IMR-90 (cell line): ENCODE results near the gene CTBP1. TPM values are rescaled to one million over a fixed set of nuclear protein-coding genes. Genes with fewer than 3 reads are reported as not detected.

Source experiments
- ATAC-seq: fragments of 200-7000 bp; cut with Tn5 transposase; 2 replicates; pipeline ENCODE4 v1.9.1; 2020; ENCODE audit warnings: low read depth, mild to moderate bottlenecking, moderate library complexity
- BruUV-seq: library from RNA; stranded (reverse); fragments of 400-500 nt; replicated peaks from 2 replicates; lab custom pipeline; 2021; lab: Mats Ljungman, UMichigan
- CTCF ChIA-PET: fragments of 300-600 bp; formaldehyde crosslinking; extraction: SDS; loops from one replicate; lab custom pipeline; 2021; ENCODE audit warnings: antibody characterized with exemption; lab: Yijun Ruan, JAX
- POLR2A ChIA-PET: fragments of 300-600 bp; sonication (Branson Sonifier 250); formaldehyde crosslinking; loops from one replicate; lab custom pipeline; 2022; ENCODE audit warnings: antibody characterized with exemption; ENCODE audit not compliant: unreplicated experiment; lab: Charles Lee
- DNase-seq: peaks from one replicate; pipeline ENCODE4 v3.0.0; 2013
- H2AFZ ChIP-seq: replicated peaks from 2 replicates; pipeline ENCODE3; 2013; ENCODE audit warnings: low read length, mild to moderate bottlenecking; ENCODE audit not compliant: poor library complexity
- H2AK5ac ChIP-seq: 2 replicates; pipeline ENCODE4 v1.6.1; 2013; ENCODE audit warnings: low read depth, low read length, inconsistent platforms
- H2AK9ac ChIP-seq: replicated peaks from 2 replicates; pipeline ENCODE3; 2013; ENCODE audit warnings: mild to moderate bottlenecking, low read depth, low read length, moderate library complexity; ENCODE audit not compliant: poor library complexity
- H2BK120ac ChIP-seq: 2 replicates; pipeline ENCODE4 v1.6.1; 2013; ENCODE audit warnings: low read depth, low read length, inconsistent platforms
- H2BK15ac ChIP-seq: 3 replicates; pipeline ENCODE4 v1.6.1; 2013; ENCODE audit warnings: low read depth, low read length, inconsistent platforms
- H2BK20ac ChIP-seq: 2 replicates; pipeline ENCODE4 v1.6.1; 2013; ENCODE audit warnings: low read depth, mild to moderate bottlenecking, inconsistent platforms, low read length, moderate library complexity
- H2BK5ac ChIP-seq: 2 replicates; pipeline ENCODE4 v1.6.1; 2013; ENCODE audit warnings: mild to moderate bottlenecking, low read depth, low read length, inconsistent platforms; ENCODE audit not compliant: poor library complexity, severe bottlenecking
- H3K14ac ChIP-seq: replicated peaks from 2 replicates; pipeline ENCODE4 v1.6.1; 2013; ENCODE audit warnings: low read depth, low read length, inconsistent platforms
- H3K18ac ChIP-seq: 2 replicates; pipeline ENCODE4 v1.6.1; 2013; ENCODE audit warnings: low read depth, low read length, control low read depth
- H3K23ac ChIP-seq: 2 replicates; pipeline ENCODE4 v1.6.1; 2013; ENCODE audit warnings: low read depth, low read length, inconsistent platforms
- H3K27ac ChIP-seq: 2 replicates; pipeline ENCODE4 v1.5.1; 2013; ENCODE audit warnings: mild to moderate bottlenecking, control low read depth, low read length; ENCODE audit not compliant: insufficient read depth
- H3K27me3 ChIP-seq: 2 replicates; pipeline ENCODE4 v1.6.1; 2013; ENCODE audit warnings: low read length; ENCODE audit not compliant: control insufficient read depth, insufficient read depth
- H3K36me3 ChIP-seq: 2 replicates; pipeline ENCODE4 v1.6.1; 2013; ENCODE audit warnings: low read length, mixed read lengths; ENCODE audit not compliant: control insufficient read depth, insufficient read depth
- H3K4ac ChIP-seq: 2 replicates; pipeline ENCODE4 v1.6.1; 2013; ENCODE audit warnings: low read depth, low read length, inconsistent platforms
- H3K4me1 ChIP-seq: 2 replicates; pipeline ENCODE4 v1.6.1; 2013; ENCODE audit warnings: low read length, mixed read lengths; ENCODE audit not compliant: control insufficient read depth, insufficient read depth
- H3K4me2 ChIP-seq: 2 replicates; pipeline ENCODE4 v1.6.1; 2013; ENCODE audit warnings: low read depth, mild to moderate bottlenecking, control low read depth, low read length, moderate library complexity
- H3K4me3 ChIP-seq: 2 replicates; pipeline ENCODE4 v1.5.1; 2013; ENCODE audit warnings: low read depth, mild to moderate bottlenecking, control low read depth, low read length, moderate library complexity; ENCODE audit not compliant: insufficient read depth
- H3K56ac ChIP-seq: 2 replicates; pipeline ENCODE4 v1.6.1; 2013; ENCODE audit warnings: low read length, inconsistent platforms; ENCODE audit not compliant: insufficient read depth; ENCODE audit errors: extremely low read depth
- H3K79me1 ChIP-seq, 2 experiments: 2 replicates each; pipeline ENCODE4 v1.6.1; 2013; ENCODE audit warnings: low read length in 2 of 2, inconsistent platforms in 1 of 2, low read depth in 1 of 2
- H3K9ac ChIP-seq: 2 replicates; pipeline ENCODE4 v1.6.1; 2013; ENCODE audit warnings: low read depth, low read length, control low read depth
- H3K9me1 ChIP-seq: 2 replicates; pipeline ENCODE4 v1.6.1; 2013; ENCODE audit warnings: low read length, inconsistent platforms; ENCODE audit not compliant: insufficient read depth
- H3K9me3 ChIP-seq: 2 replicates; pipeline ENCODE4 v1.6.1; 2013; ENCODE audit warnings: low read length; ENCODE audit not compliant: control insufficient read depth, insufficient read depth
- H4K20me1 ChIP-seq: 2 replicates; pipeline ENCODE4 v1.6.1; 2013; ENCODE audit warnings: low read length, inconsistent platforms; ENCODE audit not compliant: insufficient read depth
- H4K5ac ChIP-seq: 2 replicates; pipeline ENCODE4 v1.6.1; 2013; ENCODE audit warnings: mild to moderate bottlenecking, low read depth, low read length, control low read depth
- H4K8ac ChIP-seq, 2 experiments: 2 replicates each; pipeline ENCODE4 v1.6.1; 2013; ENCODE audit warnings: low read depth in 2 of 2, low read length in 2 of 2, control low read depth in 1 of 2, inconsistent platforms in 1 of 2
- H4K91ac ChIP-seq: 2 replicates; pipeline ENCODE4 v1.6.1; 2013; ENCODE audit warnings: low read depth, low read length, inconsistent platforms; ENCODE audit not compliant: insufficient read depth
- BHLHE40 ChIP-seq: fragments of 150-350 bp; IDR thresholded peaks from 2 replicates; pipeline ENCODE4 v1.6.1; 2016; ENCODE audit warnings: mild to moderate bottlenecking, low read depth, low read length
- ELK1 ChIP-seq: fragments of 150-350 bp; IDR thresholded peaks from 2 replicates; pipeline ENCODE4 v1.6.1; 2016; ENCODE audit warnings: low read depth, mild to moderate bottlenecking, low read length, moderate library complexity, borderline replicate concordance
- MAZ ChIP-seq: IDR thresholded peaks from 2 replicates; pipeline ENCODE4 v1.6.1; 2012; ENCODE audit warnings: low read depth, mild to moderate bottlenecking, low read length, improper control_type of control experiment, moderate library complexity, borderline replicate concordance
- MXI1 ChIP-seq: IDR thresholded peaks from 2 replicates; pipeline ENCODE4 v1.6.1; 2012; ENCODE audit warnings: low read depth, mild to moderate bottlenecking, low read length, moderate library complexity, borderline replicate concordance
- RAD21 ChIP-seq: IDR thresholded peaks from 2 replicates; pipeline ENCODE4 v1.6.1; 2012; ENCODE audit warnings: low read length, improper control_type of control experiment
- RCOR1 ChIP-seq: IDR thresholded peaks from 2 replicates; pipeline ENCODE4 v1.6.1; 2012; ENCODE audit warnings: mild to moderate bottlenecking, low read length, improper control_type of control experiment; ENCODE audit not compliant: insufficient replicate concordance
- RFX5 ChIP-seq: IDR thresholded peaks from 2 replicates; pipeline ENCODE4 v1.8.0; 2012; ENCODE audit warnings: low read depth, mild to moderate bottlenecking, low read length, moderate library complexity
- WGBS, 2 experiments: methylation state at CpG; one replicate each; pipeline versions ENCODE4 v1.1.5 to v1.1.7; 2013; ENCODE audit warnings: missing lambda C conversion rate in 2 of 2; ENCODE audit not compliant: insufficient read length in 1 of 2; ENCODE audit errors: extremely low coverage in 2 of 2; 5-methylcytosine and 5-hydroxymethylcytosine counted together
- dilution Hi-C: fragments of 300-500 bp; cut with HindIII; formaldehyde crosslinking; loops from one replicate; pipeline ENCODE4 v1.14.3; 2018; ENCODE audit warnings: low sequenced_read_pairs; ENCODE audit not compliant: unreplicated experiment
- in situ Hi-C: fragments of 300-500 bp; cut with MboI; formaldehyde crosslinking; loops from 3 replicates; pipeline ENCODE4 v1.14.3; 2019; ENCODE audit warnings: low sequenced_read_pairs, inconsistent platforms, mixed read lengths
- intact Hi-C: fragments of 100-400 bp; cut with micrococcal nuclease; formaldehyde crosslinking; loops from 2 replicates; pipeline ENCODE4 v1.10.0; 2022
- polyA plus RNA-seq, 3 experiments: library from polyadenylated mRNA; depleted of rRNA; stranded (reverse); fragments of >200 nt; gene quantifications; 2 replicates each; pipeline ENCODE4 v1.2.3, GENCODE V29; 2012; ENCODE audit warnings: low replicate concordance in 1 of 3
- total RNA-seq: library from RNA; depleted of rRNA; stranded (reverse); fragments of >200 nt; gene quantifications from 2 replicates; pipeline ENCODE4 v1.2.3, GENCODE V29; 2012

The CTBP1 gene
- total and polyA plus RNA-seq, 2 of the 4 experiments (the other 2 are of a cell fraction) = 147 to 212 TPM

DNA sequence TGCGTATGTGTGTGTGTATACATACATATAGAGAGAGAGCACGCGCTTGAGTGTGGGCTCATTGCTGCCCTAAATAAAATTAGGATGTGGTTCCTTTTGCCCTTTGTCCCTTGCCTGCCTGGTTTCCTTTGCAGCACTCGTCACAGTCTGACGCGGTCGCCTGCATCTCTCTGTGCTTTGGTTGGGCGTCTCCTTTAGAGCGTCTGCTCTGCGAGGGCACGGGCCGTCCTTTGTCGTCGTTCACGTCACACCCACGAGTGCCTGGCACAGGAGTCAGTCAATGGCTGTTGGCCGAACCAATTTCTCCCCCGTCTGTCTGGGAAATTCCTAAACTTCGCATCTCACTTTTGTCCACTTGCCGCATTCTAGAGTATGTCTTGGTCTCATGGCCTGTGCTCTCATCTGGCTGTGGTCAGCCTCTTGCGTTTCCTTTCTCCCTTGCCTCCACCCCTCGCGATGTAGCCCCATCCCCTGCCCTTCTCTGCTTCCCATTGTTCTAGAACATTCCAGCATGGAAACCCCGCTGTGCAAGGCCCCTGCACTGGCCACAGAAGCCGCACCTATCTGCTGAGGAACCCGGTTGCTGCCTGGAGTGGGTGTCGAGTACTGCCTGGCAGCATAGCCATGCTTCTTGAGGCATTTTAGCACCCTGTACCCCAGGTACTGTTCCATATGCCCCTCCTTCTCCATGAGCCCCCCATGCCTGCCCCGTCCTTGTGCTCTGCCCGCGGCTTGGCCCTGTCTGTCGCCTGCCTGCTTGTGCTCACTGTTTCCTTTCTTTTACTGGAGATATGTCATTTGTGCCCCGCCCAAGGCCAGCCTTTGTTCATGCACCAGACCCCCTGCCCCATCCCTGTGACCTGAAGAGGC lies 48.8 kb upstream of the CTBP1 start:
- no peak overlapping the region for H2BK20ac ChIP-seq
- no peak overlapping the region for H3K4ac ChIP-seq
- intact Hi-C loops (no loop called here), dilution Hi-C loops (no loop called here), in situ Hi-C loops (no loop called here)
- H3K9ac ChIP-seq = no peak overlapping the region
- no peak overlapping the region for H2BK15ac ChIP-seq
- no peak overlapping the region for H2BK120ac ChIP-seq
- WGBS, 2 experiments = 86% methylated on average over 28 of the region's 32 CpGs; no CpG with 5 or more reads in 1 of the 2 experiments
- ChIA-PET POLR2A (no interaction called here), CTCF (no interaction called here)
- DNase-seq (no peak), ATAC-seq (no peak)
- H3K23ac ChIP-seq = no peak overlapping the region
- H4K8ac ChIP-seq = no peak overlapping the region
- no peak overlapping the region for H4K5ac ChIP-seq
- H4K20me1 ChIP-seq = peaks cover 86% of the 10 kb centered on the region
- H3K27ac ChIP-seq = no peak overlapping the region
- no peaks in the 10 kb centered on the region for H3K9me3 ChIP-seq
- H3K4me1 ChIP-seq = peaks cover 2% of the 10 kb centered on the region; the same call in 1 of the 2 replicates
- no TSS peak for BruUV-seq
- no peaks in the 10 kb centered on the region for H3K27me3 ChIP-seq
- no peak overlapping the region for H2AFZ ChIP-seq
- no peak overlapping the region for H2AK5ac ChIP-seq
- no peak for TF ChIP-seq RAD21
- no peak for TF ChIP-seq BHLHE40
- no peak for TF ChIP-seq MXI1
- TF ChIP-seq ELK1 = no peak
- no peak for TF ChIP-seq MAZ
- TF ChIP-seq RCOR1 = no peak
- TF ChIP-seq RFX5 = no peak
- no peak overlapping the region for H3K14ac ChIP-seq
- peaks cover 28% of the 10 kb centered on the region; the same call in 1 of the 2 replicates for H3K36me3 ChIP-seq
- H3K4me3 ChIP-seq = no peak overlapping the region
- H4K91ac ChIP-seq = no peak overlapping the region
- H3K79me1 ChIP-seq = peaks cover 9 to 68% of the 10 kb centered on the region in 2 experiments
- H2AK9ac ChIP-seq = no peak overlapping the region
- H3K9me1 ChIP-seq = peaks cover 14% of the 10 kb centered on the region; the same call in 1 of the 2 replicates
- no peak overlapping the region for H3K4me2 ChIP-seq
- no peak overlapping the region for H3K56ac ChIP-seq
- H2BK5ac ChIP-seq = no peak overlapping the region
- no peak overlapping the region for H3K18ac ChIP-seq
